ENCODE measurements around the gene INO80D. TPM values are rescaled to one million over a fixed set of nuclear protein-coding genes. Genes with fewer than 3 reads are reported as not detected.

INO80D gene
- total RNA-seq, 6 experiments from 2014 or later: 5.2 to 9.0 (median 8.2) TPM

- Histone ChIP-seq H3K27me3 (no peaks in the 10 kb centered on the region), H3K4me3 (no peak overlapping the region), H3K4me1 (no peaks in the 10 kb centered on the region), H3K27ac (no peak overlapping the region), H3K9me3 (no peaks in the 10 kb centered on the region), H3K36me3 (peaks cover 0 to 19% (median 0%) of the 10 kb centered on the region in 4 donors)
- intact Hi-C loops (cut with DNase I): no loop called here
- ATAC-seq: no peak
- TF ChIP-seq, protein P1, sequence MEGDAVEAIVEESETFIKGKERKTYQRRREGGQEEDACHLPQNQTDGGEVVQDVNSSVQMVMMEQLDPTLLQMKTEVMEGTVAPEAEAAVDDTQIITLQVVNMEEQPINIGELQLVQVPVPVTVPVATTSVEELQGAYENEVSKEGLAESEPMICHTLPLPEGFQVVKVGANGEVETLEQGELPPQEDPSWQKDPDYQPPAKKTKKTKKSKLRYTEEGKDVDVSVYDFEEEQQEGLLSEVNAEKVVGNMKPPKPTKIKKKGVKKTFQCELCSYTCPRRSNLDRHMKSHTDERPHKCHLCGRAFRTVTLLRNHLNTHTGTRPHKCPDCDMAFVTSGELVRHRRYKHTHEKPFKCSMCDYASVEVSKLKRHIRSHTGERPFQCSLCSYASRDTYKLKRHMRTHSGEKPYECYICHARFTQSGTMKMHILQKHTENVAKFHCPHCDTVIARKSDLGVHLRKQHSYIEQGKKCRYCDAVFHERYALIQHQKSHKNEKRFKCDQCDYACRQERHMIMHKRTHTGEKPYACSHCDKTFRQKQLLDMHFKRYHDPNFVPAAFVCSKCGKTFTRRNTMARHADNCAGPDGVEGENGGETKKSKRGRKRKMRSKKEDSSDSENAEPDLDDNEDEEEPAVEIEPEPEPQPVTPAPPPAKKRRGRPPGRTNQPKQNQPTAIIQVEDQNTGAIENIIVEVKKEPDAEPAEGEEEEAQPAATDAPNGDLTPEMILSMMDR (IDR thresholded peaks at IDR 0.05): no peak
- TF ChIP-seq POLR2A (IDR thresholded peaks at IDR 0.05): no peak
- DNase-seq: no peak
- 96% methylated on average over 7 of the region's 7 CpGs for WGBS (ENCODE audit: insufficient coverage, low coverage, low lambda C conversion rate, missing lambda C conversion rate)
Observed at GRCh38 chr2:206062724-206063123, 23.2 kb downstream of the INO80D start.

- WGBS (ENCODE audit: insufficient coverage, low coverage, low lambda C conversion rate, missing lambda C conversion rate): 93% methylated on average over 3 of the region's 8 CpGs
- TF ChIP-seq, protein P1 (IDR thresholded peaks at IDR 0.05): no peak
- TF ChIP-seq POLR2A (IDR thresholded peaks at IDR 0.05): no peak
- Histone ChIP-seq H3K4me3 (no peak overlapping the region), H3K27me3 (no peaks in the 10 kb centered on the region), H3K4me1 (no peaks in the 10 kb centered on the region), H3K27ac (no peak overlapping the region), H3K36me3 (peaks cover 0 to 19% (median 10%) of the 10 kb centered on the region in 4 donors), H3K9me3 (no peaks in the 10 kb centered on the region)
- DNase-seq: no peak
- ATAC-seq: no peak
- intact Hi-C loops (cut with DNase I): no loop called here
Observed at GRCh38 chr2:206056286-206056685, 29.7 kb downstream of the INO80D start.

DNA sequence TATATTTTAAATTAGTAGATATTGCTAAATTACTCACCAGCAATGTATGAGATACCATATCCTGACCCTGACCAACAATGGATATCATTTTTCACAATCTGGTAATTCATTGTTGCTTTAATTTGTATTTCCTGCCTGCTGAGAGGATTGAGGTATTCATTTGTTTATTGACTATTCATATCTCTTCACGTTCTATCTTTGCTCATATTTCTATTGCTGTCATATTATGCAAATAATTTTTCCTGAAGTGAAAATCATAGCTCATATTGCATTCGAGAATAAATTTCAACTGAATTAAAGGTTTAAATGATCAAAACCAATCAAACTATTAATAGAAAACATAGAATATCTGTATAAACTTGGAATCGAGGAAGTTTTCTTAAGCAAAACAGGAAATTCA lies 31.0 kb downstream of the INO80D start:
- TF ChIP-seq, protein P1 (IDR thresholded peaks at IDR 0.05): no peak
- TF ChIP-seq POLR2A (IDR thresholded peaks at IDR 0.05): no peak
- Histone ChIP-seq H3K9me3 (no peaks in the 10 kb centered on the region), H3K27me3 (no peaks in the 10 kb centered on the region), H3K4me3 (no peak overlapping the region), H3K27ac (no peak overlapping the region), H3K4me1 (no peaks in the 10 kb centered on the region), H3K36me3 (peaks cover 0 to 19% (median 10%) of the 10 kb centered on the region in 4 donors)
- WGBS (ENCODE audit: insufficient coverage, low coverage, low lambda C conversion rate, missing lambda C conversion rate): 69% methylated on average over 3 of the region's 3 CpGs
- DNase-seq: no peak
- ATAC-seq: no peak
- intact Hi-C loops (cut with DNase I): no loop called here

GRCh38 chr2:206051912-206052311 lies 34.1 kb downstream of the INO80D start:
- no peak overlapping the region for H3K4me3 ChIP-seq
- TF ChIP-seq POLR2A (IDR thresholded peaks at IDR 0.05): no peak
- TF ChIP-seq, protein P1 (IDR thresholded peaks at IDR 0.05): no peak
- no peaks in the 10 kb centered on the region for H3K9me3 ChIP-seq
- no peak for ATAC-seq
- H3K4me1 ChIP-seq: no peaks in the 10 kb centered on the region
- no peak for DNase-seq
- H3K27ac ChIP-seq: no peak overlapping the region
- intact Hi-C loops (cut with DNase I): no loop called here
- WGBS (ENCODE audit: insufficient coverage, low coverage, low lambda C conversion rate, missing lambda C conversion rate): 96% methylated on average over 6 of the region's 6 CpGs
- no peaks in the 10 kb centered on the region for H3K27me3 ChIP-seq
- H3K36me3 ChIP-seq: peaks cover 0 to 15% (median 8%) of the 10 kb centered on the region in 4 donors

GRCh38 chr2:206049392-206049791 lies 36.6 kb downstream of the INO80D start:
- ATAC-seq (no peak), DNase-seq (no peak)
- 50% methylated on average over 1 of the region's 1 CpG for WGBS (ENCODE audit: insufficient coverage, low coverage, low lambda C conversion rate, missing lambda C conversion rate)
- Histone ChIP-seq H3K27me3 (no peaks in the 10 kb centered on the region), H3K4me1 (no peaks in the 10 kb centered on the region), H3K27ac (no peak overlapping the region), H3K4me3 (no peak overlapping the region), H3K9me3 (no peaks in the 10 kb centered on the region), H3K36me3 (peaks cover 0 to 20% (median 0%) of the 10 kb centered on the region in 4 donors)
- TF ChIP-seq, protein P1 (IDR thresholded peaks at IDR 0.05): no peak
- no peak for TF ChIP-seq POLR2A (IDR thresholded peaks at IDR 0.05)
- intact Hi-C loops (cut with DNase I): no loop called here
